ENCODE measurements around the gene ZBED1. TPM values are rescaled to one million over a fixed set of nuclear protein-coding genes. Genes with fewer than 3 reads are reported as not detected.
"Not testable (repeated sequence)": the region's sequence is repeated elsewhere in the genome, so short reads cannot be mapped to it uniquely, and the experiment has no call there.

Gene ZBED1
- total RNA-seq, 1 donor from 2014 or later = 45.1 TPM

- intact Hi-C loops (cut with DNase I) = no loop called here
- peak; percentile 69 for DNase-seq (ENCODE audit: low spot score)
Observed at GRCh38 chrX:2521092-2521926, 20.5 kb upstream of the ZBED1 start.

GRCh38 chrX:2520539-2520938 is 19.8 kb upstream of the ZBED1 start:
- DNase-seq (ENCODE audit: low spot score) = peak; percentile 3
- intact Hi-C loops (cut with DNase I) = no loop called here

GRCh38 chrX:2519638-2520037 is 18.9 kb upstream of the ZBED1 start:
- intact Hi-C loops (cut with DNase I) = not testable (repeated sequence)

GRCh38 chrX:2517055-2517454 is 16.3 kb upstream of the ZBED1 start:
- DNase-seq (ENCODE audit: low spot score) = no peak
- intact Hi-C loops (cut with DNase I) = no loop called here

More at GRCh38 chrX:2519638-2520037, 18.9 kb upstream of the ZBED1 start:
- DNase-seq (ENCODE audit: low spot score) = not testable (repeated sequence)

- intact Hi-C loops (cut with DNase I) = no loop called here
- no peak for DNase-seq (ENCODE audit: low spot score)
Observed at GRCh38 chrX:2516623-2517022, 15.8 kb upstream of the ZBED1 start.

- DNase-seq (ENCODE audit: low spot score) = no peak
- intact Hi-C loops (cut with DNase I) = no loop called here
Observed at GRCh38 chrX:2514131-2514530, 13.4 kb upstream of the ZBED1 start.

GRCh38 chrX:2513121-2513664 is 12.4 kb upstream of the ZBED1 start:
- intact Hi-C loops (cut with DNase I) = no loop called here
- DNase-seq (ENCODE audit: low spot score) = peak; percentile 14

- peak; percentile 9 for DNase-seq (ENCODE audit: low spot score)
- intact Hi-C loops (cut with DNase I) = no loop called here
Observed at GRCh38 chrX:2512501-2512900, 11.7 kb upstream of the ZBED1 start.

GRCh38 chrX:2511326-2511725 is 10.6 kb upstream of the ZBED1 start:
- no peak for DNase-seq (ENCODE audit: low spot score)
- intact Hi-C loops (cut with DNase I) = no loop called here

- DNase-seq (ENCODE audit: low spot score) = peak; percentile 7
- intact Hi-C loops (cut with DNase I) = loop anchor here (10.0 kb wide), 1 partner anchor 186 kb away; the partner anchor contains the start of gene CD99
Observed at GRCh38 chrX:2508648-2509335, 8.0 kb upstream of the ZBED1 start.

- intact Hi-C loops (cut with DNase I) = loop anchor here (10.0 kb wide), 1 partner anchor 187 kb away; the partner anchor contains the start of gene CD99
- DNase-seq (ENCODE audit: low spot score) = peak; percentile 35
Observed at GRCh38 chrX:2507904-2508627, 7.3 kb upstream of the ZBED1 start.

GRCh38 chrX:2507196-2507595 is 6.4 kb upstream of the ZBED1 start:
- intact Hi-C loops (cut with DNase I) = loop anchor here (10.0 kb wide), 1 partner anchor 188 kb away; the partner anchor contains the start of gene CD99
- peak; percentile 33 for DNase-seq (ENCODE audit: low spot score)

- intact Hi-C loops (cut with DNase I) = loop anchor here (10.0 kb wide), 1 partner anchor 189 kb away; the partner anchor contains the start of gene CD99
- peak; percentile 20 for DNase-seq (ENCODE audit: low spot score)
Observed at GRCh38 chrX:2505341-2505740, 4.6 kb upstream of the ZBED1 start.

- peak; percentile 55 for DNase-seq (ENCODE audit: low spot score)
- intact Hi-C loops (cut with DNase I) = loop anchor here (5.0 to 10.0 kb wide), 2 partner anchors 178 to 190 kb away; partner anchors contain the start of gene CD99
Observed at GRCh38 chrX:2504706-2505332, 4.0 kb upstream of the ZBED1 start.

- peak; percentile 63 for DNase-seq (ENCODE audit: low spot score)
- intact Hi-C loops (cut with DNase I) = loop anchor here (5.0 to 10.0 kb wide), 2 partner anchors 177 to 191 kb away; partner anchors contain the start of gene CD99
Observed at GRCh38 chrX:2503591-2504500, 3.1 kb upstream of the ZBED1 start.

GRCh38 chrX:2502668-2503519 is 2.1 kb upstream of the ZBED1 start:
- intact Hi-C loops (cut with DNase I) = loop anchor here (5.0 to 10.0 kb wide), 2 partner anchors 176 to 192 kb away; partner anchors contain the start of gene CD99
- DNase-seq (ENCODE audit: low spot score) = peak; percentile 35

GRCh38 chrX:2502120-2502667 is 1.4 kb upstream of the ZBED1 start:
- intact Hi-C loops (cut with DNase I) = loop anchor here (5.0 to 10.0 kb wide), 2 partner anchors 175 to 193 kb away; partner anchors contain the start of gene CD99
- DNase-seq (ENCODE audit: low spot score) = peak; percentile 69

Measured in cardiac septum (tissue), 1 donor.